Calu3 (cell line): ENCODE results near the gene AQP12A. TPM values are rescaled to one million over a fixed set of nuclear protein-coding genes. Genes with fewer than 3 reads are reported as not detected.

Experiments used
- BruUV-seq: library from RNA; stranded (reverse); fragments of 400-500 nt; replicated peaks from 2 replicates; lab custom pipeline; 2021; lab: Mats Ljungman, UMichigan
- CTCF ChIA-PET: fragments of 300-600 bp; sonication (Branson Sonifier 250); formaldehyde crosslinking; loops from one replicate; lab custom pipeline; 2022; ENCODE audit warnings: antibody characterized with exemption; lab: Charles Lee
- DNase-seq: peaks from one replicate; pipeline ENCODE4 v3.0.0; 2022
- H3K27ac Mint-ChIP-seq: one replicate; pipeline ENCODE4 v1.8.0; 2022; ENCODE audit warnings: mixed read lengths; ENCODE audit not compliant: unreplicated experiment
- H3K27me3 Mint-ChIP-seq: one replicate; pipeline ENCODE4 v1.8.0; 2022; ENCODE audit warnings: mixed read lengths; ENCODE audit not compliant: unreplicated experiment
- H3K36me3 Mint-ChIP-seq: one replicate; pipeline ENCODE4 v1.8.0; 2022; ENCODE audit warnings: mild to moderate bottlenecking, moderate library complexity, mixed read lengths; ENCODE audit not compliant: insufficient read depth, unreplicated experiment
- H3K4me1 Mint-ChIP-seq: one replicate; pipeline ENCODE4 v1.8.0; 2022; ENCODE audit warnings: mild to moderate bottlenecking, low read depth, mixed read lengths; ENCODE audit not compliant: unreplicated experiment
- H3K4me3 Mint-ChIP-seq: one replicate; pipeline ENCODE4 v1.8.0; 2022; ENCODE audit warnings: mild to moderate bottlenecking, low read depth, moderate library complexity, mixed read lengths; ENCODE audit not compliant: unreplicated experiment
- H3K9me3 Mint-ChIP-seq: one replicate; pipeline ENCODE4 v1.8.0; 2022; ENCODE audit warnings: low read depth, mixed read lengths; ENCODE audit not compliant: unreplicated experiment
- CTCF ChIP-seq: fragments of 200-600 bp; IDR thresholded peaks from one replicate; pipeline ENCODE4 v1.8.0; 2022; ENCODE audit warnings: antibody characterized with exemption; ENCODE audit not compliant: unreplicated experiment
- intact Hi-C: fragments of 100-400 bp; cut with micrococcal nuclease; formaldehyde crosslinking; loops from one replicate; pipeline ENCODE4 v1.10.0; 2022; ENCODE audit not compliant: unreplicated experiment
- total RNA-seq: library from RNA; stranded (reverse); gene quantifications from 2 replicates; pipeline ENCODE4 v1.2.3, GENCODE V29; 2022

Gene AQP12A
- total RNA-seq, 1 experiment from 2014 or later = not detected

- no TSS peak for BruUV-seq
- DNase-seq = no peak
- CTCF ChIA-PET = no interaction called here
- intact Hi-C loops = loop anchor here (10.0 kb wide), 1 partner anchor 103 kb away; no protein-coding TSS in a partner anchor
- H3K4me3 Mint-ChIP-seq = no peak overlapping the region
- no peak overlapping the region for H3K27ac Mint-ChIP-seq
- no peak for TF ChIP-seq CTCF
- H3K9me3 Mint-ChIP-seq = no peaks in the 10 kb centered on the region
- H3K27me3 Mint-ChIP-seq = peaks cover 68% of the 10 kb centered on the region
- no peaks in the 10 kb centered on the region for H3K4me1 Mint-ChIP-seq
- peaks cover 8% of the 10 kb centered on the region for H3K36me3 Mint-ChIP-seq
These were observed 16.2 kb downstream of the AQP12A start for GRCh38 chr2:240707821-240708220.

GRCh38 chr2:240708457-240708856 is 16.8 kb downstream of the AQP12A start:
- no peaks in the 10 kb centered on the region for H3K4me1 Mint-ChIP-seq
- no peak overlapping the region for H3K27ac Mint-ChIP-seq
- no peak overlapping the region for H3K4me3 Mint-ChIP-seq
- peaks cover 13% of the 10 kb centered on the region for H3K36me3 Mint-ChIP-seq
- BruUV-seq = no TSS peak
- TF ChIP-seq CTCF = no peak
- peaks cover 66% of the 10 kb centered on the region for H3K27me3 Mint-ChIP-seq
- CTCF ChIA-PET = no interaction called here
- intact Hi-C loops = loop anchor here (10.0 kb wide), 1 partner anchor 104 kb away; no protein-coding TSS in a partner anchor
- no peak for DNase-seq
- no peaks in the 10 kb centered on the region for H3K9me3 Mint-ChIP-seq

DNA sequence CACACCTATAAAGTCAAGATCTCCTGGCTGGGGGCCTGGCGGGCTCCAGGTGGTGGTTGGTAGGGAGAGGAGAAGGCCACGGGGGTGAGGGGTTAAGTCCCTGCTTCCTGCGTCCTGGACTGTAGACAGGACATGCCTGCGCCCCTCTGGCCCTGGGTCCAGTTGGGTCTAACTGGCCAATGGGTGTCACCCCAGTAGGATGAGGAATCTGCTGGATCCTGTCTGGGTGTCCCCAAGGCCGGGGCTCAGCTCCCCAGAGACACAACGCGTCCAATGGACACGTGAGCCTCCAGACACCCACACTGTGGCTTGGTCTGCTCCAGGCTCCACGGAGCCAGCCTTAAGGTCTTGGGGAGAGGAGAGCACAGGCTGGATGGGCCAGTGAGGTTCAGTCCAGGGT is 19.6 kb downstream of the AQP12A start:
- Mint-ChIP-seq H3K36me3 (peaks cover 41% of the 10 kb centered on the region), H3K27me3 (peaks cover 45% of the 10 kb centered on the region), H3K27ac (no peak overlapping the region), H3K9me3 (no peaks in the 10 kb centered on the region), H3K4me1 (no peaks in the 10 kb centered on the region), H3K4me3 (no peak overlapping the region)
- intact Hi-C loops = loop anchor here (5.0 kb wide), 1 partner anchor 194 kb away; no protein-coding TSS in a partner anchor
- CTCF ChIA-PET = no interaction called here
- DNase-seq = no peak
- TF ChIP-seq CTCF = no peak
- no TSS peak for BruUV-seq

- Mint-ChIP-seq H3K27me3 (peaks cover 41% of the 10 kb centered on the region), H3K4me3 (no peak overlapping the region), H3K27ac (no peak overlapping the region), H3K36me3 (peaks cover 45% of the 10 kb centered on the region), H3K9me3 (no peaks in the 10 kb centered on the region), H3K4me1 (no peaks in the 10 kb centered on the region)
- BruUV-seq = no TSS peak
- CTCF ChIA-PET = no interaction called here
- DNase-seq = no peak
- TF ChIP-seq CTCF = no peak
- intact Hi-C loops = loop anchor here (5.0 kb wide), 1 partner anchor 194 kb away; no protein-coding TSS in a partner anchor
These were observed 20.0 kb downstream of the AQP12A start for GRCh38 chr2:240711701-240712100.
